Measurements from ENCODE around the gene SLIT3. TPM values are rescaled to one million over a fixed set of nuclear protein-coding genes. Genes with fewer than 3 reads are reported as not detected.

The SLIT3 gene
- total RNA-seq, 1 experiment from 2014 or later: 0.92 TPM

DNA sequence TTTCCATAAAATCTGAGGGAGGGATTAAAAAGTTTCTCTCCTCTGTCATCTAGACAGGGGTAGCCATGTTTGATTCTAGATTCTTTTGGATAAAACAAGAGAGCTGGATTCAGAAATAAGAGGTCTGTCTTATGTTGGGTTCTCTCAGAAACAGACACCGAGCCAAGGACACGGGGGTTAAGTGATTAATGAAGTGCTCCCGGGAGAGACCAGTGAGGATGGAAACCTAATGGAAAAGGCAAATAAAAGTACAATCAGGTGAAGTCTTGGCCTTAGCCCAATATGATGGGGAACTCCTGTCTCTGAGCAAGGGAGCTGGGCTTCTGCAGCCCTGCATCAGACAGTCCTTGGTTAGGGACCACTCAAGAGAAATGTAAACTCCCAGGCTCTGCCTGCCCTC, 413.0 kb downstream of the SLIT3 start:
- H2BK5ac ChIP-seq (ENCODE audit: insufficient read length, low read length): no peak overlapping the region
- TF ChIP-seq, protein P1, sequence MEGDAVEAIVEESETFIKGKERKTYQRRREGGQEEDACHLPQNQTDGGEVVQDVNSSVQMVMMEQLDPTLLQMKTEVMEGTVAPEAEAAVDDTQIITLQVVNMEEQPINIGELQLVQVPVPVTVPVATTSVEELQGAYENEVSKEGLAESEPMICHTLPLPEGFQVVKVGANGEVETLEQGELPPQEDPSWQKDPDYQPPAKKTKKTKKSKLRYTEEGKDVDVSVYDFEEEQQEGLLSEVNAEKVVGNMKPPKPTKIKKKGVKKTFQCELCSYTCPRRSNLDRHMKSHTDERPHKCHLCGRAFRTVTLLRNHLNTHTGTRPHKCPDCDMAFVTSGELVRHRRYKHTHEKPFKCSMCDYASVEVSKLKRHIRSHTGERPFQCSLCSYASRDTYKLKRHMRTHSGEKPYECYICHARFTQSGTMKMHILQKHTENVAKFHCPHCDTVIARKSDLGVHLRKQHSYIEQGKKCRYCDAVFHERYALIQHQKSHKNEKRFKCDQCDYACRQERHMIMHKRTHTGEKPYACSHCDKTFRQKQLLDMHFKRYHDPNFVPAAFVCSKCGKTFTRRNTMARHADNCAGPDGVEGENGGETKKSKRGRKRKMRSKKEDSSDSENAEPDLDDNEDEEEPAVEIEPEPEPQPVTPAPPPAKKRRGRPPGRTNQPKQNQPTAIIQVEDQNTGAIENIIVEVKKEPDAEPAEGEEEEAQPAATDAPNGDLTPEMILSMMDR (conservative IDR thresholded peaks at IDR 0.05): no peak
- no peaks in the 10 kb centered on the region for H3K36me3 Mint-ChIP-seq (ENCODE audit: insufficient read depth in 1 of 3, low read depth in 3 of 3)
- no peak overlapping the region for H3K4me3 Mint-ChIP-seq
- no peaks in the 10 kb centered on the region for H3K4me1 ChIP-seq (ENCODE audit: insufficient read depth, low read length)
- no peak overlapping the region for H4K8ac ChIP-seq (replicated peaks; ENCODE audit: insufficient read length, low read depth, low read length)
- no peak for DNase-seq
- H2AFZ ChIP-seq (ENCODE audit: low read length): no peak overlapping the region
- H2BK15ac ChIP-seq (ENCODE audit: low read depth, low read length): no peak overlapping the region
- no peak overlapping the region for H4K91ac ChIP-seq (ENCODE audit: insufficient read length, low read depth, low read length)
- H3K27ac ChIP-seq (ENCODE audit: insufficient read length, low read depth, low read length): no peak overlapping the region
- no peaks in the 10 kb centered on the region for H3K23me2 ChIP-seq (ENCODE audit: insufficient read length, low read depth, low read length, poor library complexity, severe bottlenecking)
- no peak overlapping the region for H2BK20ac ChIP-seq (ENCODE audit: low read depth, low read length, poor library complexity, severe bottlenecking)
- H3K4me1 Mint-ChIP-seq: peaks cover 12 to 22% of the 10 kb centered on the region in 2 experiments
- H3T11ph ChIP-seq (ENCODE audit: low read length): no peak overlapping the region
- H3K9ac ChIP-seq (ENCODE audit: extremely low read depth, insufficient read length, low read length): no peak overlapping the region
- peaks cover 8% of the 10 kb centered on the region for H3K27me3 Mint-ChIP-seq (ENCODE audit: low read depth)
- H2BK120ac ChIP-seq (ENCODE audit: low read depth, low read length, poor library complexity, severe bottlenecking): no peak overlapping the region
- H3K23ac ChIP-seq (ENCODE audit: insufficient read length, low read depth, low read length): no peak overlapping the region
- H4K20me1 ChIP-seq (ENCODE audit: control insufficient read depth, insufficient read depth, insufficient read length): no peaks in the 10 kb centered on the region
- H3K79me1 ChIP-seq (ENCODE audit: insufficient read depth, low read depth, low read length, poor library complexity, severe bottlenecking): no peaks in the 10 kb centered on the region
- H3K9me3 ChIP-seq (ENCODE audit: control insufficient read depth, low read depth, low read length): no peaks in the 10 kb centered on the region
- no peak overlapping the region for H3K4ac ChIP-seq (ENCODE audit: low read depth, low read length)
- no peaks in the 10 kb centered on the region for H3K27me3 ChIP-seq (ENCODE audit: insufficient read depth, low read length)
- H4K5ac ChIP-seq (ENCODE audit: insufficient read length, low read depth, low read length): no peak overlapping the region
- H2BK12ac ChIP-seq (ENCODE audit: insufficient read length, low read depth, low read length): no peak overlapping the region
- no peak overlapping the region for H3K4me2 ChIP-seq (ENCODE audit: insufficient read depth, insufficient read length, low read length)
- no CpG with 5 or more reads among the region's 3 CpGs for WGBS (ENCODE audit: extremely low coverage, insufficient read length, low lambda C conversion rate)
- no peak overlapping the region for H3K56ac ChIP-seq (ENCODE audit: insufficient read length, low read depth, low read length)
- no peak overlapping the region for H3K14ac ChIP-seq (ENCODE audit: insufficient read depth, low read length)
- no peak overlapping the region; a peak in 1 of 7 replicates for H3K27ac Mint-ChIP-seq
- no peak overlapping the region for H2AK5ac ChIP-seq (ENCODE audit: insufficient read length, low read length)
- H3K79me2 ChIP-seq (ENCODE audit: insufficient read depth, low read length): no peaks in the 10 kb centered on the region
- no peak overlapping the region for H3K18ac ChIP-seq (ENCODE audit: insufficient read length, low read depth, low read length)
- no peaks in the 10 kb centered on the region for H3K9me3 Mint-ChIP-seq
